HG02798 (cell line): ENCODE measurements around the gene CYB5D1.

Source experiments
- ATAC-seq: cut with Tn5 transposase; IDR thresholded peaks from one replicate; pipeline ENCODE4 v1.9.1; 2021; ENCODE audit warnings: mild to moderate bottlenecking; ENCODE audit not compliant: unreplicated experiment, poor library complexity

Gene CYB5D1

GRCh38 chr17:7910711-7911110, 52.9 kb downstream of the CYB5D1 start:
- ATAC-seq: no peak

GRCh38 chr17:7911116-7911515, 53.3 kb downstream of the CYB5D1 start:
- no peak for ATAC-seq
